GM06990 (cell line): ENCODE measurements around the gene SARDH.

Experiments
- DNase-seq: peaks from one replicate; pipeline ENCODE4 v3.0.0-alpha.2; 2011; ENCODE audit not compliant: insufficient read length; ENCODE audit errors: extremely low read depth
- H3K27me3 ChIP-seq: replicated peaks from 2 replicates; pipeline ENCODE4 v1.6.0; 2011; ENCODE audit warnings: low read length; ENCODE audit not compliant: control insufficient read depth, insufficient read depth
- H3K36me3 ChIP-seq: 2 replicates; pipeline ENCODE4 v1.5.1; 2011; ENCODE audit warnings: low read length; ENCODE audit not compliant: control insufficient read depth, insufficient read depth
- H3K4me3 ChIP-seq: replicated peaks from 2 replicates; pipeline ENCODE4 v1.5.1; 2011; ENCODE audit warnings: low read depth, mild to moderate bottlenecking, control low read depth, low read length
- CTCF ChIP-seq: IDR thresholded peaks from 2 replicates; pipeline ENCODE4 v1.5.1; 2011; ENCODE audit warnings: low read length, control low read depth, mild to moderate bottlenecking, inconsistent platforms; ENCODE audit not compliant: insufficient read depth, poor library complexity, severe bottlenecking

The SARDH gene

GRCh38 chr9:133737774-133738639 is at the start of gene SARDH:
TSS of gene SARDH (minus strand) at chr9:133738352. CDS start at chr9:133734173, 4,179 bp downstream.
- peak within 1 kb of the TSS; percentile 25 for H3K4me3 ChIP-seq
- no peaks in the 10 kb centered on the region for H3K36me3 ChIP-seq
- no peak for TF ChIP-seq CTCF
- peak; percentile 46 for DNase-seq
- peaks cover 2% of the 10 kb centered on the region for H3K27me3 ChIP-seq

GRCh38 chr9:133787754-133788025 is 49.5 kb upstream of the SARDH start:
- Histone ChIP-seq H3K4me3 (no peak overlapping the region), H3K36me3 (peaks cover 42% of the 10 kb centered on the region), H3K27me3 (no peaks in the 10 kb centered on the region)
- peak; percentile 81 for DNase-seq
- no peak for TF ChIP-seq CTCF

- DNase-seq = no peak
- H3K27me3 ChIP-seq = no peaks in the 10 kb centered on the region
- no peak for TF ChIP-seq CTCF
- H3K36me3 ChIP-seq = peaks cover 42% of the 10 kb centered on the region
- H3K4me3 ChIP-seq = no peak overlapping the region
Observed at GRCh38 chr9:133786907-133787753, 49.0 kb upstream of the SARDH start.

GRCh38 chr9:133786371-133786753 is 48.2 kb upstream of the SARDH start:
- Histone ChIP-seq H3K27me3 (no peaks in the 10 kb centered on the region), H3K4me3 (no peak overlapping the region), H3K36me3 (peaks cover 39% of the 10 kb centered on the region)
- no peak for TF ChIP-seq CTCF
- peak; percentile 80 for DNase-seq

GRCh38 chr9:133785753-133786370 is 47.7 kb upstream of the SARDH start:
- H3K4me3 ChIP-seq = no peak overlapping the region
- no peak for DNase-seq
- no peaks in the 10 kb centered on the region for H3K27me3 ChIP-seq
- peaks cover 40% of the 10 kb centered on the region for H3K36me3 ChIP-seq
- TF ChIP-seq CTCF = no peak
